Fibroblast of mammary gland (primary cell): ENCODE measurements around the gene MVP.

Experiments used
- DNase-seq: peaks from one replicate; pipeline ENCODE4 v3.0.0-alpha.2; 2010; ENCODE audit warnings: low read depth
- H3K4me3 ChIP-seq: 2 replicates; pipeline ENCODE4 v1.5.1; 2011; ENCODE audit warnings: low read depth, mild to moderate bottlenecking, low read length, moderate library complexity; ENCODE audit not compliant: control insufficient read depth
- TF ChIP-seq, protein P1 (sequence below): conservative IDR thresholded peaks from 2 replicates; pipeline ENCODE4 v1.5.1; 2011; ENCODE audit warnings: low read depth, low read length, inconsistent platforms; ENCODE audit not compliant: control insufficient read depth, insufficient read depth

The MVP gene

DNA sequence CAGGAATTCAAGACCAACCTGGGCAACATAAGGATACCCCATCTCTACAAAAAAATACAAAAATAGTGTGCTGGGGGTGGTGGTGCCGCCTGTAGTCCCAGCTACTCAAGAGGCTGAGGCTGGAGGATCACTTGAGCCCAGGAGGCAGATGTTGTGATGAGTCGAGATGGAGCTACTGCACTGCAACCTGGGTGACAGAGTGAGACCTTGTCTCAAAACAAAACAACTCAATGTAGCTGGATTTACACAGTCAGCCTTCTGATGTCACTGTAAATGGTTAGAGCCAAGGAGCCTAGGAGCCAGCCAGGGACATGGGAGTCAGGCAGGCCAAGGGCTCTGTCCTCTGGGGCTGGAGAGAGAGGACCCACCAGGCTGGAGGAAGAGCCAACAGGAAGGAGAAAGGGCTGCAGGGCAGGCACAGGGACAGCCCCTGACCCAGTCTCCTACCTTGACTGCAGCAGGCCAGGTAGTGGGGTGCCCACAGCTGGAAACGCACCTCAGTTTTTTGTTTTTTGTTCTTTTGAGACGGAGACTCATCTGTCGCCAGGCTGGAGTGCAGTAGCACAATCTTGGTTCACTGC, 34.3 kb downstream of the MVP start:
- TF ChIP-seq, protein P1, sequence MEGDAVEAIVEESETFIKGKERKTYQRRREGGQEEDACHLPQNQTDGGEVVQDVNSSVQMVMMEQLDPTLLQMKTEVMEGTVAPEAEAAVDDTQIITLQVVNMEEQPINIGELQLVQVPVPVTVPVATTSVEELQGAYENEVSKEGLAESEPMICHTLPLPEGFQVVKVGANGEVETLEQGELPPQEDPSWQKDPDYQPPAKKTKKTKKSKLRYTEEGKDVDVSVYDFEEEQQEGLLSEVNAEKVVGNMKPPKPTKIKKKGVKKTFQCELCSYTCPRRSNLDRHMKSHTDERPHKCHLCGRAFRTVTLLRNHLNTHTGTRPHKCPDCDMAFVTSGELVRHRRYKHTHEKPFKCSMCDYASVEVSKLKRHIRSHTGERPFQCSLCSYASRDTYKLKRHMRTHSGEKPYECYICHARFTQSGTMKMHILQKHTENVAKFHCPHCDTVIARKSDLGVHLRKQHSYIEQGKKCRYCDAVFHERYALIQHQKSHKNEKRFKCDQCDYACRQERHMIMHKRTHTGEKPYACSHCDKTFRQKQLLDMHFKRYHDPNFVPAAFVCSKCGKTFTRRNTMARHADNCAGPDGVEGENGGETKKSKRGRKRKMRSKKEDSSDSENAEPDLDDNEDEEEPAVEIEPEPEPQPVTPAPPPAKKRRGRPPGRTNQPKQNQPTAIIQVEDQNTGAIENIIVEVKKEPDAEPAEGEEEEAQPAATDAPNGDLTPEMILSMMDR: no peak
- H3K4me3 ChIP-seq: no peak overlapping the region
- DNase-seq: no peak

- peak; percentile 89 for DNase-seq
- no peak overlapping the region for H3K4me3 ChIP-seq
- TF ChIP-seq, protein P1: no peak
Observed at GRCh38 chr16:29857133-29857760, 37.0 kb downstream of the MVP start.

GRCh38 chr16:29858149-29858849, 38.0 kb downstream of the MVP start:
- no peak for DNase-seq
- TF ChIP-seq, protein P1: no peak
- no peak overlapping the region for H3K4me3 ChIP-seq

DNA sequence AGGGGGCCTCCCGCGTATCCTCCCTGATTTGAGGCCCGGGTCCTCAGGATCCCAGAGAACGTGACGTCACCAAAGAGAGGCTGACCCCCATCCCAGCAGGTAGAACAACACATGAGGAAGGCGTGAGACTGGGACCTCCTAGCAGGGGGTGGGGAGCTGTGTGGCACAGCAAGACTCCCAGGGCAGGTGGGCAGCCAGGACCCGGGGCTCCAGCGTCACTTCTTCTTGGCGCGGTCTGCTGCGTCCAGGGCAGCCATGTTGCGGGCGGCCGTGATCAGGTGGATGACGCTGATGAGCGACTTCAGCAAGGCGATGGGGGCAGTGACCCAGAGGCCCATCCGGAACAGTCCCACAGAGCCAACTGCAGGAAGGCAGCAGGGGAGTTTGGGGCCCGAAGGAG, 38.7 kb downstream of the MVP start:
- no peak overlapping the region for H3K4me3 ChIP-seq
- no peak for DNase-seq
- TF ChIP-seq, protein P1: no peak

GRCh38 chr16:29860218-29860617, 40.0 kb downstream of the MVP start:
- TF ChIP-seq, protein P1: no peak
- no peak overlapping the region for H3K4me3 ChIP-seq

DNA sequence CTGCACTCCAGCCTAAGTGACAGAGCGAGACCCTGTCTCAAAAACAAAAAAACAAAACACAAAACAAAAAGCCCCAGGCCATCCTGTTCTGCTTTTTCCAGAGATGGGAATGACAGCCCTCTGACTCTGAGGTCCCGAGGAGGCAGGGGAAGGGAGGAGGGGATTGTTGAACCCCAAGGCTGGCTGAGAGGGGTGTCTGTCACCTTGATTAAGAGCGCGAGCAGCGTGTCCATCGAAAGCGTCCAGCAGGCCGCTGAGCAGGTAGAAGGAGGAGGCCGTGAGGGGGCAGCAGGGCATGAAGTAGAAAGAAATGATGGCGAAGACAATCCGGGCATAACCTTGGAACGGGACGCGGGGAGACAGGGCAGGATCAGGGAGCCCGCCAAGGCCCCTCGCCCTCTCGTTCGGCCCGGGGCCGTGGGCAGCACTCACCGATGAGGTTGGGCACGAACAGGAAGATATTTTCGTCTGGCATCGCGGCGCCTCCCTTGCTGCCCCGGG, 42.2 kb downstream of the MVP start:
- TF ChIP-seq, protein P1: peak; percentile 16
- no peak for DNase-seq
- peak overlapping the region; percentile 80 for H3K4me3 ChIP-seq

More at GRCh38 chr16:29860218-29860617, 40.0 kb downstream of the MVP start:
- DNase-seq: no peak
